Left ventricle myocardium superior (tissue), 1 donor: ENCODE results near the gene CNDP2. TPM values are rescaled to one million over a fixed set of nuclear protein-coding genes. Genes with fewer than 3 reads are reported as not detected.

ENCODE experiments used
- ATAC-seq: fragments of 200-7000 bp; cut with Tn5 transposase; one replicate; pipeline ENCODE4 v1.9.1; 2020; ENCODE audit warnings: mild to moderate bottlenecking, moderate library complexity
- DNase-seq: peaks from one replicate; pipeline ENCODE4 v3.0.0-alpha.2; 2020
- intact Hi-C: fragments of 100-400 bp; cut with micrococcal nuclease; formaldehyde crosslinking; loops from one replicate; pipeline ENCODE4 v1.11.0; 2022
- total RNA-seq: library from RNA; stranded (reverse); fragmentation: NEBNext Ultra II Directional; extraction: Animal tissue kit (Norgen Biotek cat#: 25700); gene quantifications from one replicate; pipeline ENCODE4 v1.2.1, GENCODE V29; 2021
- donor health status: DM: no; HTN: yes; CAD: no; lungs with severe emphysema.

The CNDP2 gene
- total RNA-seq, 1 donor from 2014 or later: 63.5 TPM

GRCh38 chr18:74465775-74466174 is 30.4 kb upstream of the CNDP2 start:
- intact Hi-C loops: no loop called here
- DNase-seq: no peak
- ATAC-seq: no peak

DNA sequence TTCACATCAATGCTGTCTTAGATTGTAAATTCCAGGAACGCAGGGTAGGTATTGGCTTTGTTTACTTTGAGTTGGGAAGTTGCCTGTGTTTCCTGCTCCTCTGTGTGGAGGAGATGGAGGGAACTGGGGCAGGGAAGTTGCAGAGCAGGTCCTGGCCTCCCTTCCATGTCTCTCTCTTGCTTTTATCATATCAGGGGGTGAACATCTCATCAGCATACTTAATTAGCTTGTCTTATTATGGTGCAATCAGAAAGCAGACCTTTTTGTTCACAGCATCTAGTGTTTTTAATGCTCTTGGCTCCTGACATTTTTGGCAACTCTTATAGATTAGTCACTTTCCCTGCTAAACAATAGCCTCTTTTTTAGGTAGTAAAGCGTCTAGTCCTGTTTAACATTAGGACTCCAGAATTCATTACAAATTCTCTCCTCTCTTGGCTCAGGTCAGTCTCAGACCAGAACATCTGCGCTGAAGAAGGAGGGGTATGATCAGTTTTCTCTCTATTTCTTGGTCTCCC is 27.6 kb upstream of the CNDP2 start:
- no peak for DNase-seq
- peak; percentile 88 for ATAC-seq
- intact Hi-C loops: no loop called here

DNA sequence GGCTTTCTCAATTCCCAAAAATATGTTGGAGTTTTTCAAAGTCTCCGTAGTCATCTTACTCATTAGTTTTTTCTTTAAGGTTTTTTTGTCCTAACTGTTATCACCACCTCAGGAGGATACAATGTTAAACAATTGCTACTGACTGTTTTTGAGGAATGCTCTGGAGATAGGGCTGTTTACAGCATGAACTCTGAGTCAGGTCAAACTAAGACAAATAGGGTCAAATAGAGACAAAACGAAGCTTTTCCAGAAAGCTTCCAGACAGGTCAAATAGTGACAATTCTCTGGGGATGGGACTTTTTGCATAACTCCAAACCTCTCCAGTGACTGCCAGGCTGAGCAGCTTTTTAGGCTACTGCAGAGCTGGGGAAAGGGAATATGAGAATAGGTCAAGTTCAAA is 23.9 kb upstream of the CNDP2 start:
- DNase-seq (no peak), ATAC-seq (peak; percentile 38)
- intact Hi-C loops: no loop called here

DNA sequence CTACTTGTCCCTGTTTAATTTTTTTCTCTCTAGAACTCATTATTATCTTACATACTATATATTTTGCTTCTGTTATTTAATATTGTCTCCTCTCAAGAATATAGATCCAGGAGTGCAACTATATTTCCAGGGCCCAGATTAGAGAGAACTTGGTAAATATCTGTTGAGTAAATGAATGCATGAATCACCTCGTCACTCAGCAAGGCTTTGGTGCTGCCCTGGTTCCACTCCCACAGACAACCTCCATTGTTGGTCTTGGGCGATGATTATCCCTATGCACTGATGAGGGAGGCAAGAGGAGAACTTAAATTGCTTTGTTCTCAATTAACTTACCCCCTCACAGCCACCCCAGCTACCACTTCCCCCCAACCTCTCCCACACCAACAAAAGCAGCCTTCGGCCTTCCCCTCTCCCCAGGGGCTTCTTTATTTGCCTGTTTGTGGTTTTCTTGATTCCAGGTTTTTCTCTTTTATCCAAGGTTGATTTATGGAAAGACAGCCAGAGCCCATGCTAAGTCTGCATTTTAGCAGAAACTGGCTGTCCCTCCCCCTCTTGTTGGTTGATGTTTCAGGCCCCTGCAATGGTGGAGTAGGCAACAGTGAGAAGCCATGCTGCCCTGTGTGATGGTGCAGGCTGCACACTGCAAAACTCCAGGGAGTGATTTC is 22.1 kb upstream of the CNDP2 start:
- intact Hi-C loops: no loop called here
- no peak for ATAC-seq
- DNase-seq: no peak

- DNase-seq (peak; percentile 55), ATAC-seq (peak; percentile 59)
- intact Hi-C loops: no loop called here
Measured at GRCh38 chr18:74476140-74476539, 20.0 kb upstream of the CNDP2 start.

DNA sequence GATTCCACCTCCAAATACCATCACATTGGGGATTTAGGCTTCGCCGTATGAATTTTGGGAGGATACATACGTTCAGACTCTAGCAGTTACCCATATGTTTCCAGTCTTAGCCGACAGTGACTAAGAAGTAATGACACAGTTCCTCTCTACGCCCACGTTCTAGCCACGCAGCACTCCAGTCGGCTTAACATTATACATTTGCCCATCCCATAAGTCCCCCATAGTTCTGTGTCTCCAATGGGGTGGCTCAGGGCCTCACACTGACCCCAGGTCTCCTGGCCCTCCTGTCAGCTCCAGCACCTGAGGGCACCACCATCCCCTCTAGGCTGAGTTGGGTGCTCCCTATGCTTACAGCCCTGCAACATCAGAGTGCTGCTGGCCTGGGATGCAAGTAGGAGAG is 18.4 kb upstream of the CNDP2 start:
- intact Hi-C loops: no loop called here
- DNase-seq: no peak
- ATAC-seq: no peak

DNA sequence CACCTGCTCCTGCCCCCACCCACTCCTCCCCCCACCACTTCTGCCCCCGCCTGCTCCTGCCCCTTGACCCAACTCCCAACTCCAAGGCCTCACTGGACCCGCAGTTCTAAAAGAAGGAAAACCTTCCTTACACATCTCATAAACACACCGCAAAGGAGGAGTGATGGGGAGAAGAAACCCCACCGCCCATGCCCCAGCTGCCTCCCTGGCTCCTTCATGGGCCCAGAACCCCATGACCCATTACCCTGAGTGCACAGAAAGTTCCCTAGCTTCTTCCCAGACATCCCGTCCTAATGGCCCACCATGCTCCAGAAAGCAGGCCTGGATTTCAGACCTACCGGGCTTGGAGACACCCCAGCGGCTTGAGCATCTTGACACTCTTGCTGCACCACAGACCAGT is 17.8 kb upstream of the CNDP2 start:
- intact Hi-C loops: no loop called here
- no peak for DNase-seq
- ATAC-seq: no peak

DNA sequence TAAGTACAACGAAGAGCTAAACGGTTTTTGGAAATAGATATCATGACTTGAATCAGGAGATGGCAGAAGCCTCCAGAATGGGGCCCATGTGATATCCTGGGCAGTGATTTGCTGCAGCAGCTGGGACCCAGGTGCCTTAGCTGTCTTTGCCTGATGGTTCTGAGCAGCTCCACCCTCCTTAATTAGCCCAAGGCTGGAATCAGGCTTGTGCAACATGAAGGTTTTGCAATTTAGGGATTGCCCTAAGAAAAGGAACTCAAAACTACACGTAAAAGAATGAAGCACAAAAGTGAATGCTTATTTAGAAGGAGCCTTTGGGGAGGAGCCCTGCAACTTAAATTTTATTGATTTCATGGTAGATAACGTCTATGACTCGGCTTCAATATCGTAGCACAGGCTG is 17.3 kb upstream of the CNDP2 start:
- intact Hi-C loops: no loop called here
- no peak for DNase-seq
- ATAC-seq: no peak

DNA sequence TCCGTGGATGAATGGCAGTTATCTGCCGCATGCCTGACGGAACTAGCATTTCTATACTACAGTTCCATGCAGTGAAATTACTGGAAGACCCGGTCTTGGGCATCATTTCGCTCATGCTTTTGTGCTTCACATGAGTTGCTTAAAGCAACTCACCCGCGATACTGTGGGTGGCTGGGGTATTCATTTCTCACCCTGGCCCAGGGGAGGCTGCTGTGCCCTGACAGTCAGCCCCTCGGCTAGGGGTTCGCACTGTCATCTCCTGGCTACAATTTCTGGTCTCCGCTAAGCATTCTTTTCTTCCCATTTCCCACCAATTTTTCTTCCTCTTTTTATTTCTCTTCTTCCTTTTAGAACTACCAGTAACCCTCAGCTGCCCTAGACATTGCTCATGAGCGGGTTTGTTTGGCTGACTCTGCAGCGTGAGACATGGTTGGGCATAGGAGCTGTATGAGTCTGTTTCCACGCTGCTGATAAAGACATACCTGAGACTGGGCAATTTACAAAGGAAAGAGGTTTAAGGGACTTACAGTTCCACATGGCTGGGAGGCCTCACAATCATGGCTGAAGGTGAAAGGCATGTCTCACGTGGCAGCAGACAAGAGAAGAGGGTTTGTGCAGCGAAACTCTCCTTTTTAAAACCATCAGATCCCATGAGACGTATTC is 16.5 kb upstream of the CNDP2 start:
- no peak for DNase-seq
- peak; percentile 37 for ATAC-seq
- intact Hi-C loops: no loop called here

DNA sequence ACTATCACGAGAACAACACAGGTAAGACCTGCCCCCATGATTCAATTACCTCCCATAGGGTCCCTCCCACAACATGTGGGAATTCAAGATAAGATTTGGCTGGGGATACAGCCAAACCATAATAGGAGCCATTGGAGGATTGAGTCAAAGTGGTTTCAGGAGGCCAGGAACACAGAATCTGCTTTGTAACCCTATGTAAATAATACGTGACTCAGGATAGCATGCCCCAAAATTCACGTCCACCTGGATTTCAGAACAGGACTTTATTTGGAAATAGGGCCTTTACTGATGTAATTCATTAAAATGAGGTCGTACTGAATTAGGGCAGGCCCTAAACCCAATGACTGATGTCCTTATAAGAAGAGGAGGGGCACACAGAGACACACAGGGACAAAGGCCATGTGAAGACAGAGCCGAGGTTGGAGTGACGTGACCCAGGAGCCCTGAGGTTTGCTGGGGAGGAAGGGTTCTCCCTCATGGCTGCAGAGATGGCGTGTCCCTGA is 16.0 kb upstream of the CNDP2 start:
- ATAC-seq: no peak
- no peak for DNase-seq
- intact Hi-C loops: no loop called here

GRCh38 chr18:74482697-74483096 is 13.5 kb upstream of the CNDP2 start:
- intact Hi-C loops: no loop called here
- no peak for DNase-seq
- ATAC-seq: no peak

GRCh38 chr18:74486119-74486849 is 9.9 kb upstream of the CNDP2 start:
- intact Hi-C loops: no loop called here
- ATAC-seq (no peak), DNase-seq (no peak)

DNA sequence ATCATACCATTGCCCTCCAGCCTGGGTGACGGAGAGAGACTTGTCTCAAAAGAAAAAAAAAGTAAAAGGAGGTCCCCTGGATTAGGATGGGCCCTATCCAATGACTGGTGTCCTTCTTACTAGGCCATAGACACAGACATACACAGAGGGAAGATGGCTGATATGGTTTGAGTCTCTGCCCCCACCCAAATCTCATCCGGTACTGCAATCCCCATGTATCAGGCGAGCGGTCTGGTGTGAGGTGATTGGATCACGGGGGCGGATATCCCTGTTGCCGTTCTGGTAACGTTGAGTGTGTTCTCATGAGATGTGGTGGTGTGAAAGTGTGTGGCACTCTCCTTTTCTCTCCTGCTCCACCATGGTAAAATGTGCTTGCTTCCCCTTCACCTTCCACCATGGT is 7.8 kb upstream of the CNDP2 start:
- ATAC-seq: no peak
- intact Hi-C loops: no loop called here
- DNase-seq: no peak

DNA sequence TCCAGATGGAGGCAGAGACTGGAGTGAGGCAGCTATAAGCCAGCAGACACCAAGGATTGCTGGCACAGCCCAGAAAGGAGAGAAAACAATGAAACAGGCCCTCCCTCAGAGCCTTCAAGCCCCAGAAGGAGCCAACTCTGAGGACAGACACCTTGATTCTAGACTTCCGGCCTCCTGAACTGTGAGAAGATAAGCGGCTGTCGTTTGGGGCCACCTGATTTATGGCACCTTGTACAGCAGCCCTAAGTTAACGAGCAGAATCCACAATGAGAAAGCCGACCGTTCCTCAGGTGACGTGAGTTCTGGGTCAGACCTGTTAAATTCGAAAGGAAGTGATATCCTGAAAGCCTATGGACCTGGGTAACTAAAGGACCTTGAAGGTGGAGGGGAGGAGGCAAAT is 7.3 kb upstream of the CNDP2 start:
- intact Hi-C loops: no loop called here

DNA sequence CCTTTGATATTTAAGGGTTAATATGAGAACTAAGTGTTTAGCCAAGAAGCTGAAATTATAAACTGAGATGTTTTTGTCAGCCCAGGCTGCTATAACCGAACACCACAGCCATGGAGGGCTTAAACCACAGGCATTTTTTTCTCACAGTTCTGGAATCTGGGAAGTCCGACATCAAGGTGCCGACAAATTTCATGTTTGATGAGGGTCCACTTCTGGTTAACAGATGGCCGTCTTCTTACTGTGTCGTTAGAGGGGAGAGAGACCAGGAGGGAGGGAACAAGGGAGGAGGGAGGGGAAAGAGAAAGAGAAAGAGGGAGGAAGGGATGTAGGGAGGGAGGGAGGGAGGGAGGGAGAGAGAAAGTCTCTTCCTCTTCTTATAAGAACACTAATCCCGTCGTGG is 6.5 kb upstream of the CNDP2 start:
- ATAC-seq (no peak), DNase-seq (no peak)
- intact Hi-C loops: loop anchor here (5.0 kb wide), 1 partner anchor 137 kb away; no protein-coding TSS in a partner anchor

More for the DNA sequence above, 7.3 kb upstream of the CNDP2 start:
- ATAC-seq: no peak
- no peak for DNase-seq

DNA sequence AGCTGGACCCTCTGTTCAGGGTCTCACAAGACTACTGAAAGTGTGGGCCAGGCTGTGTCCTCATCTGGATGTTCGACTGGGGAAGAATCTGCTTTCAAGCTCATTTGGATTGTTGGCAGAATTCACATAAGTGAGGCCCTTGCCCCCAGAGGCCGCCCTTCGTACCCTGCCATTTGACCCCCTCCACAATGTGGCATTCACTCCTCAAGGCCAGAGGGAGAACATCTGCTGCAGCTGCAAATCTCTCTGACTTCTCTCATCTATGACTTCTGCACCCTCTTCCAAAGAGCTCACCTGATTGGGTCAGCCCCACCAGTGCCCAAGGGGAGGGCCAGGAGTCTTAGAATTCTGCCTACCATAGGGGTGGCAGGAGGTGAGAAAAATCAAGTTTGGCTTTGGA is 3.9 kb upstream of the CNDP2 start:
- ATAC-seq: no peak
- DNase-seq: no peak
- intact Hi-C loops: loop anchor here (5.0 kb wide), 1 partner anchor 140 kb away; no protein-coding TSS in a partner anchor

- intact Hi-C loops: loop anchor here (5.0 kb wide), 1 partner anchor 141 kb away; no protein-coding TSS in a partner anchor
- DNase-seq: no peak
- no peak for ATAC-seq
Measured at GRCh38 chr18:74493689-74494088, 2.5 kb upstream of the CNDP2 start.

- no peak for ATAC-seq
Measured at GRCh38 chr18:74494514-74494913, 1.6 kb upstream of the CNDP2 start.

GRCh38 chr18:74496508-74497323 is 553 bp downstream of the CNDP2 start:
- intact Hi-C loops: no loop called here
- DNase-seq (peak; percentile 82), ATAC-seq (peak; percentile 64)

More at GRCh38 chr18:74494514-74494913, 1.6 kb upstream of the CNDP2 start:
- no peak for DNase-seq
- intact Hi-C loops: loop anchor here (5.0 kb wide), 1 partner anchor 142 kb away; no protein-coding TSS in a partner anchor
